Hematopoietic multipotent progenitor cell treated with erythropoietin and hydrocortisone succinate and interleukin-3 and kit ligand, for 4 days (in vitro differentiated cells): ENCODE measurements around the gene AMN.
A peak's percentile ranks its signal among the peaks of the same experiment; 100 is the strongest.

ENCODE experiments used
- DNase-seq: peaks from one replicate; pipeline ENCODE4 v3.0.0-alpha.2; 2015

The AMN gene

DNA sequence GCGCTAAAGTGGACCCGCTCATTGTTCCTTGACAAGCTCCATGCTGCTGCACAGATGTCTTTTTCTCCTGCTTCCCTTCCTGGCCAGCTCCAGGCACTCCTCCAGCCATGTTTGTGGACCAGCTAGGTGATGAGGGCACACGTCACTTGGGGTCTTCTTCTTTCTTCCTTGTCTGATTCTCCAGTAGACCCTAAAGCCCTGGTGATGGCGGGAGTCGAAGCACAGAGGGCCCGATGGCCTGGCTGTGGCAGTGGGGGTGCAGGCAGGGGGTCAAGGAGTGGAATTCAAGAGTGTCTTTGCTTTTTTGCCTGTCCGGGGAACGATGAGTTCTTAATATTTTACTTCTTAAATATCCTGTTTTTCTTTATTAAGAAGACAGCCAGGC lies 23.0 kb upstream of the AMN start:
- no peak for DNase-seq

DNA sequence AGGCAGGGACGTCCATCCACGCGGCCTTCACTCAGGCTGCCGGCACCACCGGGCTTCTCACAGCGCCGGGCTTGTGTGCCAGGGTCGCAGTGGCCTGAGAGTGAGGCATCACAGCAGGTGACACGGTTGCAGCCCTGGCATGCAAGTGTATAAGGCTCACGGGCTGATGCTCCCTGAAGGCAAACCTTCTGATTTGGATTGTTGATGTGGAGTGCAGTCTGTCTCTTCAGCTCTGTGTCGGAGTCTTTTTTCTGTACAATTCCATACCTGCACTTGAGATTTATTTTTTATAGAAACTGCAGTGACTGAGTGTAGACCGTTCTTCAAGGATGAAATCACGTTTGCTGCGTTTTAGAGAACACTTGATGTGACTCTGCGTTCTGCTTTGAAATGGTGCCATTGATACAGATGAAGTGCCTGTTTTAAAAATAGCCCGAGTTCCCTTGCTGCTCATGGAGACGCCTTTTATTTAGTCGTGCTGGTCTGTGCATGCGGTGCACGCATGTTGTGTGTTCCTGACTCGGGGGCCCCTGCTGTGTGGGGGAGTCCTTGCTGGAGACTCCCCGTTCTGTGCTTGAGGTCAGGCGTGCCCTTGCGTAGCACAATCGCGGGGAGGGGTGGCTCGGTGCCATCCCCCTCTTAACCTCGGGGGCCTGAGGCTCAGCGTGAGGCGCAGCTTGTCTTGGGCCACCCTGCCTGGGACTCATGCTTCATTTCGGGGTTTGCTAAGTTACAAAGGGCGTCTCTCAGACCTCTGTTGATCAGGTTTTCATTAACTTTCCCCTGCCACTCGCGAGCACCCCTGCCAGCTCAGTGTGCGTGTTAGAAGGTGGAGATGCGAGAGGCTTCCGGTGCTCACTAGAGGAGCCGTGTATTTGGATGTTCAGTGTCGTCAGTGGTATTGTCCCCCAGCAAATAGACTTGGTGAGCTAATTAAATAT lies 21.6 kb upstream of the AMN start:
- DNase-seq: no peak

DNA sequence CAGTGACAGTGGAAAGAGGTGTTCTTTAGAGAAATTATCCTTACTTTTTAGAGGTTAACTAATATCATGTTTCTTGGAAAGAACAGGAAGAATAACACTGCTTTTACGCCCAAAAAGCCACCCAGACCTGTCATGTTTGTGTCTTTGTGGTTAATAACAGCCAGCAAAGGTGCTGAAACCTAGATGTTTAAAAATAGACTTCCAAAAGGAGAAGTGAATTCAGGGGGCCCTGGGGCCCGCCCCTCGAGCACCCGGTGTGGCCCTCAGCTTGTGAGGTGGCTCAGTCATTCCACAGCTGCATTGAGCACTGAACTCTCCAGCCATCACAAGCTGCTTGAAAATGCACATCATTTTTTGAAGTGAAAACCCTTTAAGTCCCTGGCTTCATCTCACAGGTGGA lies 20.8 kb upstream of the AMN start:
- DNase-seq: peak; percentile 57

DNA sequence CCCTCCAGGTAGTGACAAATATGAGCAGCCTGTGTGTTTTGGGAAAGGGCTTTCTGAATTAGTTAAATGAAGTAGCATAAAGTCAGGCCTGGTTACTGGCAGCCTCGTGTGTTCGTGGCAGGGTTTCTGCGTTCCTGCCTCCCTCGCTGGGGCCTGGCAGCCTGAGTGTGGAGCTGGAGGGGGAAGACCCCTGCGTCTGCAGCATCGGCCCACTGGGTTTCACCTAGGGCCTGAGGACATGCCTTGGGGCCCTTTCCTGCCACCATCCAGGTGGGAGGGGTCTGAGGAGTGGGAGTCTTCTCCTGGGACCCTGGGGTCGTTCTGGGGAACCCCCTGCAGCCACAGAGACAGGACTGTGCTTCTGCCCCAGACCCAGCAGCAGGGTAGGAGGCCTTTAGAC lies 20.4 kb upstream of the AMN start:
- no peak for DNase-seq

DNA sequence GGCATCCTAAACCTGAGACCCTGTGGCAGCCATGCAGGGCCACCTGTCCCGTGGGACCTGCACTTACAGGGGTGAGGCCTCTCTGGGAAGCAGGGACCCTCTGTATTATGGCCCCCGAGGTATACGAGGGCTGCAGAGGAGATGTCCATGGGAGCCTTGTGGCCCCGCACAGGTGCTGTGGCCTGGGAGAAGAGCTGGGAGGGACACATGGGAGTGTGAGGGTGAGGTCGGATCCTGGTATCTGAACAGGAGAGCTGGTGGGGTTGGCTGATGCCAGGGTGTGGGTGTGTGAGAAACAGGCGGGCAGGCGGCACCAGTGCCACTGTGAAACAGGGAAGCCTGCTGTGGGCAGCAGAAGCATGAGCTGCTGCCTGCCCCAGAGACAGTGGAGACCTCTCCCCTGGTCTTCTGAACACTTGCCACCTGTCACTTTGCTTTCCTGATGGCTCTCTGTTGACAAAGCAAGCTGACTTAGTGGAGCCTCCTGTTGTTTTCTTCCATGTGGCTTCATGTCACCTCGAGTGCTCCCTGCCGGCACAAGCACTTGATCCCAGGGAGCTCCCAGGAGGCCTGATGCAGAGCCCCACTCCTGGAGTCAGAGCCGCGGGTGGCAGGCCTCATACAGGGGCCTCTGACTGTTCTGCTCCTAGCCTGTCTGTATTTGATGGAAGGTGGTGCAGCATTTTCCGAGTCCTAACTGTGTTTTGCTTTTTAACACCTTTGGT lies 19.8 kb upstream of the AMN start:
- DNase-seq: no peak

DNA sequence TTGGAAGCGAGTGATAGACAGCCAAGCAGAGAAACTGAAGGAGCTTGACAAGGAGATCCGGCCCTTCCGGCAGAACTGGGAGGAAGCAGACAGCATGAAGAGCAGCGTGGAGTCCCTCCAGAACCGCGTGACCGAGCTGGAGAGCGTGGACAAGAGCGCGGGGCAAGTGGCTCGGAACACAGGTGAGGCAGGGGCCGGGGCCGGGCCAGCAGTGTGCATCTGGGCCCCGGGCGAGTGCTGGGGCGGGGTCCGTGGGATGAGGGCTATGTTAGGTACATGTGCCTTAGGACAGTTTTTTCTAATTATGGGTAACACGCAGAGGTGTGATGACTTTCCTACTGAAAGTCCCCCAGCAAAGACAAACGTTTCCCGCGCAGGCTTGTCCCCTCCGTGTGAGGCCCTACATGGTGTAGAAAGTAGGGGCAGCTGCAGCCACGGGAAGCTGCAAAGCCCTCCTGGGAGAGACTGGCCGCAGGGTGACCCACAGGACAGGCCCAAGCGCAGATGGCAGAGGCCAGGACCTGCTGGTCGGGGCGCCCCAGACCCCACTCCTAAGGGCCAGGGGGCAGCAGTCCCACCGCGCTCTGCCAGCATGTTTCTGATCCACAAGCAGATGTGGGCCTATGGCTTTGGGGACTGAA lies 19.1 kb upstream of the AMN start:
- DNase-seq: no peak

DNA sequence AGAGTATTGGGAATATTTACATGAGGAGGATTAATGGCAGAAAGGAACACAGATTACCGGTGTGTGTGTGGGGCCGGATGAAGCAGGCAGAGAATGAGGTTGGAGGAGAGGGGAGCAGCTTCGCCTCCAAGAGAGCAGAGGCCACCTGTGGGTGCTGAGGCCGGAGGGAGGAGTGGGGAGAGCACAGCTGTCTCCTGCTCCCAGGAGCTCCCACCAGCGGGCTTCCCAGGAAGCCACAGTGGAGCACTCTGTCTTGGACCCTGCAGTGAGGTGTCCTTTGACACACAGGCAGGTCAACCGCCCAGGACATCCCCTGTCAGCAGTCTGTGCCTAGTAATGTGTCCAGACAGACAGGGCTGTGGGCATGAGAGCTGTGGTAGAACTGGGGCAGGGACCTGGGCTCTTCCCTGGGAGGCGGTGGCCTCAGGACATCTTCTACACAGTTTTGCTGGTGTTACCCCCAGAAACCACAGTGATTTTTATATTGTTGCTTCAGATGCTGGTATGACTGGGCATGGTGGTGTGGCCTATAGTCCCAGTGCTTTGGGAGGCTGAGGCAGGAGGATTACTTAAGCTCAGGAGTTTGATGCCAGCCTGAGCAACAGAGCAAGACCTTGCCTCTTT lies 18.5 kb upstream of the AMN start:
- no peak for DNase-seq

DNA sequence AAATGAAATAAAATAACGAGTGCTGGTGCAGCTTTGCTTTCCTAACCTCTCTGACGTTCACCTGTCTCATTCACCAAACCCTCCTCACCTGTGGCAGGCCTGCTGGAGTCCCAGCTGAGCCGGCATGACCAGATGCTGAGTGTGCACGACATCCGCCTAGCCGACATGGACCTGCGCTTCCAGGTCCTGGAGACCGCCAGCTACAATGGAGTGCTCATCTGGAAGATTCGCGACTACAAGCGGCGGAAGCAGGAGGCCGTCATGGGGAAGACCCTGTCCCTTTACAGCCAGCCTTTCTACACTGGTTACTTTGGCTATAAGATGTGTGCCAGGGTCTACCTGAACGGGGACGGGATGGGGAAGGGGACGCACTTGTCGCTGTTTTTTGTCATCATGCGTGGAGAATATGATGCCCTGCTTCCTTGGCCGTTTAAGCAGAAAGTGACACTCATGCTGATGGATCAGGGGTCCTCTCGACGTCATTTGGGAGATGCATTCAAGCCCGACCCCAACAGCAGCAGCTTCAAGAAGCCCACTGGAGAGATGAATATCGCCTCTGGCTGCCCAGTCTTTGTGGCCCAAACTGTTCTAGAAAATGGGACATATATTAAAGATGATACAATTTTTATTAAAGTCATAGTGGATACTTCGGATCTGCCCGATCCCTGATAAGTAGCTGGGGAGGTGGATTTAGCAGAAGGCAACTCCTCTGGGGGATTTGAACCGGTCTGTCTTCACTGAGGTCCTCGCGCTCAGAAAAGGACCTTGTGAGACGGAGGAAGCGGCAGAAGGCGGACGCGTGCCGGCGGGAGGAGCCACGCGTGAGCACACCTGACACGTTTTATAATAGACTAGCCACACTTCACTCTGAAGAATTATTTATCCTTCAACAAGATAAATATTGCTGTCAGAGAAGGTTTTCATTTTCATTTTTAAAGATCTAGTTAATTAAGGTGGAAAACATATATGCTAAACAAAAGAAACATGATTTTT lies 17.1 kb upstream of the AMN start:
- no peak for DNase-seq

DNA sequence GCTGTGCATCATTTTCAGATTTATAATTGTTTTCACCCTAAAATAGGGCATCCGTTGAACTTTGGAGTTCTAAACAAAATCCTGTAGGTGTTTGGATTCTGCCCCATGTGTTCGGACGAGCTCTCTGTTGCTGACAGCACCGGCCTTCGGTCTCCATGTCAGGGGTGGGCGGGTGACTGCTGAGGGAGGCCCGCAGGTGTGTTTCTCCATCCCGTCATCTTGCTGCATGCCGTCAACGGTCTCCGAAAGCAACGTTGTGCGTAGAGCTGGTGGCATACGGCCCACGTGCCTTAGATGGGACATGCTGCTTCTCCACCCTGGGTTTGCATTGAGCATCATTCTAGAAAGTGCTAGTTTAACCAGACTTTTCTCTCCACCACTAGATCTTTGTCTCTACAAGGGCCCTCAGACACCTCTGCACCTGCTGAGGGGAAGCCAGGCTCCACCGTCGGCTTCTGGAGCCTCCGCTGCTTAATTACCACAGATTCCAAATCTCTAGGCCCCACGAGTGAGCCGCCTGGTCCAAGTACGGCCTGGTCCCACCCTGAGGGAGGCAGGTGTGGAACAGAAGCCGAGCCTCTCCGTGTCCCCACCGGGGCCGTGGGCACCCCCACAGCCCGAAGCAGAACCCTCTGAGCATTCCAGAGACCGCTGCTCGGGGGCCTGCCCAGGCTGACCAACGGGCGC lies 15.7 kb upstream of the AMN start:
- DNase-seq: no peak

DNA sequence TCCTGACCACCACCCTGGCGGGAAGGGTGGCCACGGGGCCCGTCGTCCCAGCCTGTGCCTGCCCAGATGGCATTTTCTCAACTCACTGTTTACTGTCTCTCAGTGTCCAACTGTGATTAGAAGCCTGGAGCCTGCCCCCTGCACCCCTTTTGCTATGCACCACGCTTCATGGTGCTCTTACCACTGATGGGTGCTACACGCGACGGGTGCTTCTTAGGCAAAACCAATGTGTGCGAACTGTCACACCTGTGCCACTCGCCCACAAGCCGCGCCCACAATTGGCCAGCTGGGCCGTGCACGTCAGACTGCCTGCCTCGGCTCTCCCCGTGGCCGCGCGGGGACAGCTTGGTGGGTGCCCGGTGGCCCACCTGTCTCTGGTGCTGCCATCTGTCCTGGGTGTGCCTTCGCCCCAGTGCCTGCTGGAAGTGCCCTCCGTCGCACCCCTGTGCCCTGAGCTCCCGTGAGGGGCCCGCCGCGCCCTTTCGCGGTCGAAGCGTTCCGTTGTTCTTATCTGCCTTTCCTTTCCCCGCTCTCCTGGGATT lies 15.1 kb upstream of the AMN start:
- DNase-seq: no peak

DNA sequence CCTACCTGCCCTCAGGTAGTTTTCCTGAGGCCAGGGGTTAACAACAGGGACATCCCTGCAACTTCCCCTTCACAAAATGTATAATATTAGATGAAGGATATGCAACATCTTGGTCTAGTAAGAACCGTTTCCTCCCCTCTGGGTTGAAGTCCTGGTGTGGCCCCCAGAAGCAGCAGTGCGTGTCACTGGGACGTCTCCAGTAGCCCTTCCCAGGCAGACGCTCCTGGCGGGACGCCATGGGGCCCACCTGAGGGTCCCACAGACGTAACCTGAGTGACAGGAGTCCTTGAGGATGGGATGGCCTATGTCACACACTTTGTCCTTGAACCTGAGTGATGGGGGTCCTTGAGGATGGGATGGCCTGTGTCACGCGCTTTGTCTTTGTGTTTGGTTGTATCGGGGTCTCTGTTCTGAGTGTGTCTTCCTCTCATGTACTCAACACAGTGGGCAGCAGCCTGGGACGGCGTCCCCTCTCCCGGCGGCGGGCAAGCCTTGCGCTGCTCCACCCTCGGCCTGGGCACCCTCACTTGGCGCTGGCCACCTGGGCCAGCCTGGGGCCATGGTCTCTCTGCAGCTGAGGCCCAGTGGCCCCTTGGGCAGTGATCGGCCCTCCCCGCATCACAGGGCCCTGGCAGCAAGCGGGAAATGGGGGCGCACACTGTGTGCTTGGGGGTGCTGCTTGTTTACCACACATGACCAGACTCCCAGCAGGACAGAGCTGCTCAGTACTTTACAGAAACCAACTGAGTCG lies 14.3 kb upstream of the AMN start:
- no peak for DNase-seq

DNA sequence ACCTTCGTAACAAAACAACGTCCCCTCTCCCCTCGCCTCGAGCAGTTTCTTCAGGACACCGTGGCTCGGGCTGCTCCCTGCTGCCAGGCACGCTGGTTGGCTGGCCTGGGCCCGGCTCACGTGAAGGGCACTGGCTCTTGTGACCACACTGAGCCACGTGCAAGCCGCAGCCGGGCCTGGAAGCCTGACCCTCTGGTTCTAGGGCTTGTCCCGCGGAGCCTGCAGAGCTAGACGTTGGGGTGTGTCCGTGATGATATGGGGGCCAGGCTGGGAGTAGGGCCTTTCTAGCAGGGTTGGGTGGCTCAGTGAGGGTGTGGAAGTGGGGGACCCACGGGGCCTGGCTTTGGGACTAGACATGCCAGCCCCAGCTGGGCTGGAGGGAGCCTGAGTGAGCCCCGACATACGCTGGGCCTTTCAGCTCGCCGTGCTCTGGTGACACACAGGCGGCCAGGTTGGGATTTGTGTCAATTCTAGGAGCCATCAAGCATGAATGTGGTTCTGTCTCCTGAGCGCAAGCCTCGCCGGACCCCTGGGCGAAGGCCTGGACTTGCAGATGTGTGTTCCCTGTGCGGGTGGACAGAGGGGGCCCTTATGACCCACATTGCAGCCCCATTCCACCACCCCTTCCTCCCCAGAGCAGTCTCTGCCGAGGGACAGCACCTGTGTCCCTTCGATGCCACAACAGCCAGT lies 13.6 kb upstream of the AMN start:
- DNase-seq: no peak

DNA sequence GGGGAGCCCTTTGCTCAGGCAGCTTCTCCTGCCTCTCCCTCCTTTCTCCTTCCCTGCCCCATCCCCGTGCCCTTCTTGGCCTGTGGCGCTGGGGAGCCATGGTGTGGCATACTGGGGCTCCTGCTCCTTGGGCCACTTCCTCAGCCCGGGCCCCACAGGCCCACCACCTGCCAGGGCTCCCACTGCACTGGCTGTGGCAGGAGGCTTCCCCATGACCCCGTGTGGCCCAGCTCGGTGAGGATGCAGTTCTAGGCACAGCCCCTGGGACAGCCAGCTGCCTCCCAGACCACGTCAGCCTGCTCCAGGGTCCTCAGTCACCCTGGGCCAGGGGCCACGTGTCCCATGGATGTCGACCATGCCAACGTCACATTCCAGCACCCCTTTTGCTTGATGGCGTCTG lies 13.0 kb upstream of the AMN start:
- DNase-seq: no peak

DNA sequence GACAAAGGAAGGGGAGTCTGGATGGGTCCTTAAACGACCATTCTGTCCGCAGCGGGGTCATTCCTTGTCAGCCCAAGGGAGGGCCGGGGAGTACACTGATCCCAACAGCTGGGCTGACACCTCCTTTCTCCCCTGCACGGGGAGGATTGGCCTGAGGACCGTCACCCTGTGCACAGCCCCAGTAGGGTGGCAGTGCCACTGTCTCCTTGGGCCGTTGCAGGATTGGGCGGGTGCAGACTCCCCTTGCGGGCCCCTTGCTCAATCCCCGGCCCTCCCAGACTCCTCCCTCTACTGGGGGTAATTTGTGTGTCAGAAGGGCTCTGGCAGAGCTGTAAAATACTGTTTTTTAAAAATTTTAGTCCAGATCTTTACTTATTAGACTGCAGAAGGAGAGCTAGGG lies 12.6 kb upstream of the AMN start:
- no peak for DNase-seq

DNA sequence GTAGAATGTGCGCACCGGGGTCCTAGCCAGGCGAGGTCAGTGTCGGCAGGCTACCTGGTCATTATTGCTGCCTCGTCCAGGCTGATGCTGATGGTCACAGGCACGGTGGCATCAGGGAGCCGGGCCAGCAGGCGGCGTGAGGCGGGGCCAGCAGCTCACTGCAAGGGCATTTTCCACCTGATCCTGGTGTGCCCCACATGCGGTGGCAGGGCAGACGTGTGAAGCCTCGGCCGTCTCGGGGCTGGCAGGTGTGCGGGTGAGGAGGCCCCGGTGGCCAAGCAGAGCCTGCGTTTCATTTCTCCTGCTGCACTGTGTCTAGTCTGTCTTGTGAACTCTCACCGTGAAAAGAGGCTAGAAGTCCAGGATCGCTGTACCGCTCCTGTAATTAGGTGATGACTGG lies 12.0 kb upstream of the AMN start:
- DNase-seq: no peak

DNA sequence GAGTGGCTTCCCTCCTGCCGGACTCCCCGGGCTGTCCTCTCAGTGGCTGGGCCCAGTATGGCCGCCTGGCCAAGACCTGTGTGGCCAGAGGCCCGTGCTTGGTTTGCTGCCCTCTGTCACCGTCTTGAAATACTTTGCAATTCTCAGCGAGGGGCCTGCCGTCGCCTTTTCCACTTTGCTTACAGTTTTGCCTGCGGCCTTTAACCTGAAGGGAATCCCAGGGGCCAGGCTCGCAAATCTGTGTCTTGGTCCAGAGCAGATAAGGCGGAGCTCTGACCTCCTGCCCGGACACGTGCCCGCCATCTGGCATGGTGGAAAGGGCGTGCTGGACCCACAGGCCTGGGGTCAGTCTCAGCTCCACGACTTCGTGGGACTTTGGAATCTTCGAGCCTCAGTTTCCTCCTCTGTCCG lies 10.9 kb upstream of the AMN start:
- no peak for DNase-seq

DNA sequence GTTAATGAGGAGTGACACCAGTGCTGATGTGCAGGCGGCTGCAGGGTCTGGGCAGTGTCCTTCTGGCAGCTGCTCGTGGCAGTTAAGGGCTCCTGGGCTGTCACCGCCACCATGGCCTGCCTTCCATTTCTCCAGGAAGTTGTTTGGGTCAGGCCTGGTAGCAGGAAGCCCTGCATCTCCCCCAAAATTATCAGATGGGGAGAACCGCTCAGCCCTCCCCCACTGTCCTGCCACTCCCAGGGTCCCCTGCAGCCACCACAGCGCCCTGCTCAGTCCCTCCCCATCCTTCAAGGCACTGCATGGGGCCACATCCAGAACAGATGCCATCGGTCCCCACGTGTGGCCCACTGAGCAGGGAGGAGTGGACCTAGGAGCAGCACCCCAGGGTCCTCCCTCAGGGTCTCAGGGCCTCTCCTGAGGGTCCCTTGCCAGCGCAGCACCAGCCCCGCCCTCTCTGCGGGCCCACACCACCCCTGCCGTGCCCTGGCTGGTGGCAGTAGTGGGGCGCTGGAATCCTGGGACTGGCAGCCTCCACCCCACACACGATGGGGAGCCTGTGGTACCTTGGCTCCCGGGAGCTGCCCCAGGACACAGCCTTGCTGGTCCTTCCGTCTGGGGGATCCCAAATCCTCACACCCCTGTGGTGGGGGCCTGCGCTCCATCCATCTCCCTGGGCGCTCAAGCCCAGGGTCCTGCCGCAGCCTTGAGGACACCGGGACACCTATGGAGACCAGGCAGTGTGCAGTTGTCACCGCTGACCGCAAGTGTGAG lies 10.3 kb upstream of the AMN start:
- no peak for DNase-seq

DNA sequence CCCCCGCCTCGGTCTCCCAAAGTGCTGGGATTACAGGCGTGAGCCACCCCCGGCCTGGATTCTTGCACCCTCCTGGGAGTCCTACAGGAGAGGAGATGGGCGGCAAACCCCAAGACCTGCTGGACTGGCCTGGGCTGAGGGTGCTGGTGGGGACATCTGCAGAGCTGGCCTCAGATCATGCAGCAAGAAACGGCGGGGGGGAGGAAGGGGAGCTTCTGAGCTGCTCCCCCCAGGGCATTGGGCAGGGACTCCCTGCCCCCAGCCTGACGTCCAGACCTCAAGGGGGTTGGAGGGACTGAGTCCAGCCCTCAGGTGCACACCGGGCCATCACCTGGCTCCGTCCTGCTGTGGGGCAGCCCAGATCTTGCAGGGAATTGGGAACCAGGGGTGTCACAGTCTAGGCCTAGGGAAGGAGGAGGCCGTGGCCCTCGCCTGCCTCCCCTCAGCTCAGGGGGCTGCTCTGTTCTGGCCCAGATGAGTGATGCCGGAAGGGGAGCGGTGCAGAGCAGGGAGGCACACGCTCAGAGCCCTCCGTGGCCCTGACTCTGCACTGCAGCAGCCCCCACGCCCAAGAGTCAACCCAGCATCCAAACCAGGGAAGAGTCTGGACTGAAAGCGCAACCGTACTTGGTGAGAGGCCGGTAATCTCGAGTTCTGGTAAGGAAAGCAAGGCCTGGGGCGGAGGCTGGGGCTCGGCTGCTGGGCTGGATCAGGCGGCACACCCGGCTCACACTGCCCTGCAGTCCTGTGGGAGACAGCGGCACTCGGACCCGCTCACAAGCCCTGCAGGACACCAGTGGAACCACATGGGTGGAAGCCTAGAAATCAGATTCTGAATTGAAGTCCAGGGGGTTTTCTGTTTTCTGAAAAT lies 8.9 kb upstream of the AMN start:
- no peak for DNase-seq
